NCI-H146 (cell line): ENCODE results near the gene PRKCZ.

Experiments used
- DNase-seq: peaks from one replicate; lab custom pipeline; 2025; lab: John Stamatoyannopoulos, UW

PRKCZ gene

DNA sequence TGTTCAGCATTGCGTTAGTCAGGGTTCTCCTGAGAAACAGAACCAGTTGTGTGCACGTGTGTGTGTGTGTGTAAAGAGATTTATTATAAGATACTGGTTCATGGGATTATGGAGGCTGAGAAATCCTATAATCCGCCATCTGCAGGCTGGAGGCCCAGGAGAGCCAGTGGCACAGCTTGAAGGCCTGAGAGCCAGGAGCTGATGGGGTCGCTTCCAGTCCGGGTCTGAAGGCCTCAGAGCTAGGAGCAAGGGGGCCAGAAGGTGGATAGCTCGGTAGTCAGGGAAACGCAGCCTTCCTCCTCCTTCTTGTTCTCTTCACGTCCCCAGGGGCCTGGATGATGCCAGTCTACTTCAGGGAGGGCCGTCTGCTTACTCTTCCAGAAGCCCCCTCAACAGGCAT lies 106.7 kb downstream of the PRKCZ start:
- no peak for DNase-seq

DNA sequence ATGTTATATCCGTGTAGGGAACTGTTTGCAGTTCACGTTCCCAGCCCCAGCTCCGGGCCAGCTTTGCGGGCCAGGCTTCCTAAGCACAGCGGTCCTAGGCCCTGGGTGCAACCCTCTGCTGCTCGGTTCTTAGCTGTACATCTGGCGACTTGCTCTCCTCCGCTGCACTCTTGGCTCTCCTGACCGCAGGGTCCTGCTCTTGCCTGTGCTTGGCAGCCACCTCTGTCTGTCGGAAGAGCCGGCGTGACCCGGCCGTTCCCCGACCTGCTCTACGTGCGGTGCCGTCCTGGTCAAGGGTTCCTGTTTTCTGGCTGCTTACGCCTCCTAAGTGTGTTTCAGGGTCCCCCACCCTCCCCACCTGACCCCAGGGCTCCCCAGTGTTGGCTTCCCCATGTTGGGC lies 107.6 kb downstream of the PRKCZ start:
- no peak for DNase-seq

DNA sequence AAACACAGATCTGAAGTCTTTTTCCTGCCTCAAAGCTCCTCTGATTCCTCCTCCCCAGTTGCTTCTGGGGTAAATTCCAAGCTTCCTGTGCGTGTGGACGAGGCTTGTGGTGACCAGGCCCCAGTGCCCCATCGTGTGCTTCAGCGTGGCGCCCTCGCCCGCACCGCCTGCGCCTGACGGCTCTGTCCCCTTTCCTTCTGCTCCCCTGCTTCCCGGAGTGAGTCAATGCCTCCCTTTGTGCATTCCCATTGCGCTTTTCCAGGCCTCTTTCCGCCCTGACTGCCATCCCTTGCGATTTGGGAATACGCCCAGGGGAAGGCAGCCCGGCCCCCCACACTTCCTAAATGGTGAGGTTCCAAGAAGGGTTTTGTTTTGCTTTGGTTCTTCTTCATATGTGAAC lies 108.1 kb downstream of the PRKCZ start:
- DNase-seq: no peak

DNA sequence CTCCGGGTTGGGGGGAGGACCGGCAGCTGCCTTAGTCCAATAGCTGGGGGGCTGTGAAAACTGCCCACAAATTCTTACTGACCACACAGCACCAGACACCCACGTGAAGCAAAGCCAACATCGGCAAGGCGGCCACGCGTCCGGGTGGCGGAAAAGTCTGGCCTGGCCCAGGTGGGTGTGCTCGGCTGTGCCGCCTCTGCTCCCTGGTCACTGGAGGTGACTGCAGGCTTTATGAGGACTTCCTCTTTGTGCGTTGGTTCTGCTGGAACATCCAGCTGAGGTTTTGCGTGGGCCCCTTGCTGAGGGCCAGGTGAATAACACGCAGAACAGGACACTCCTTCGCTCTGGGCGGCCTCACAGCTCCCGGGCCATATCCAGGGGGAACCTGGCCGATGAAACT lies 108.9 kb downstream of the PRKCZ start:
- no peak for DNase-seq

DNA sequence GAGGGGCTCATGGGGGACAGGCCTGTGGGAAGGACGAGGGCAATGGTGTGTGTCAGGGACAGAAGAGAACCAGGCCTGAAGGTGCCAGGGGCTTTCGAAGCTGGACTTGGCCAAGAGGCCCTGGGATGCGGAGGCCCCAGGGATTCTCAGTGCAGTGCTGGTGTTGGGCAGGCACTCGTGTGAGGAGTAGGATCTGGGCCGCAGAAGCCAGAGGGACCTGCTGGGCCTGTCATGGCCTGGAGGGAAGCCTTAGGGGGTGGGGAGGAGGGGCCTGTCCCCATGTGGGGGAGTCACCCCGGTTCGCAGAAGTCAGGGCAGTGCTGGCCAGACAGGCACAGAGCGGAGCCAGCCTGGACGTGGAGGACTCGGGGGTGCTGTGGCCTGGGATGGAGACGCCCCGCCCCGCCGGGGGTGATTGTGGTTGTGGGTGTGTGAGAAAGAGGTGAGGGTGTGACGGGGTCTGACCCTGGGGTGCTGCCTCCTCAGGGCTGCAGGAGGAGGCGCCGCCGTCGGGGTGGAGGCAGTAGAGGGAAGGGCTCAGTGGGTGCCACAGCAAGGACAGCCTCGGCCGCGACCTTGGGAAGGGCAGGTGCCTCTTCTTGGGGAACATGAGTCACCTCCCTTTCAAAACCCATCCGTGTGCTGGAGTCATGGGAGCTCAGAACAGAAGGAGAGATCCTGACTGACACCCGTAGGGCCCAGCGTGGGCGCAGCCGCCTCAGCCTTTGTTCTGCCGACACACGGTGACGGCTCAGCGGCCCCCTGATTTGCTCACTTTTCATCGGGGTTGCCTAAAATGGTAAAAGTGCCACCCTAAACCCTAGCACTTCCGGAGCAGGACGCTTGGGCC lies 110.5 kb downstream of the PRKCZ start:
- no peak for DNase-seq

DNA sequence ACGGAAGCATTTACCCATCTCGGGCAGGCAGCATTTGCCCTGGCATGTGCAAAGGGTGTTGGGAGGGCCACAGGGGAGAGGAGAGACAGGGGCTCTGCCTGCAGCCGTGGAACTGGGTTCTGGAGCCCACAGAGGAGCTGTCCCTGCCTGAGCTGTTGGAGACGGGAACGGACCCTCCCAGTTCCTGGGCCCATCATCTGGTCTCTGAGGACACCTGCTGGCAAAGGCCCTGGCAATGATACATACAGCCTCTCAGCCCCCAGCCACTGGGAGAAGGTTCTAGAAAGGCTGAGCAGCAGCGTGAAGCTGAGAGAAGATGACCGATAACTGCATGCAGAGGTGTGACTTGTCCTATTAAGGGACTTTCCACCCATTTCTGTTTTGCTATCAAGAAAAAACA lies 113.0 kb downstream of the PRKCZ start:
- DNase-seq: no peak

DNA sequence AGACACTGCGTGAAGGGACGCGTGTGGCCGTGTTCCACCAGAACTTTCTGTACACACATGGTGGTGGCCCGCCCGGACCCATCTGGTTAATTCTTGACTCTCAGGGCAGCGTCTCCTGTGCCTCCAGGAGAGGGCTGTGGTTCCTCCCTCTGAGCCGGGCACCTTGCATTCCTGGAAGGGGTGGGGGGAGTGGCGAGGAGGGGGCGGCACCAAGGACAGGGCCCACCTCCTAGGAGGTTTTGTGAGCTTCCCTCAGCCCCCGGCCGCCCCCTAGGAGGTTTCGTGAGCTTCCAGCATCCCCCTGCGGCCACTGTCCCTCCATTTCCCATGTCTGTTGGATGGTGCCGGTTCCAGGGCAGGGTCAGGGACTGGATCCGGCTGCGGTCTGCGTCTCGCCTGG lies 115.4 kb downstream of the PRKCZ start:
- DNase-seq: no peak

DNA sequence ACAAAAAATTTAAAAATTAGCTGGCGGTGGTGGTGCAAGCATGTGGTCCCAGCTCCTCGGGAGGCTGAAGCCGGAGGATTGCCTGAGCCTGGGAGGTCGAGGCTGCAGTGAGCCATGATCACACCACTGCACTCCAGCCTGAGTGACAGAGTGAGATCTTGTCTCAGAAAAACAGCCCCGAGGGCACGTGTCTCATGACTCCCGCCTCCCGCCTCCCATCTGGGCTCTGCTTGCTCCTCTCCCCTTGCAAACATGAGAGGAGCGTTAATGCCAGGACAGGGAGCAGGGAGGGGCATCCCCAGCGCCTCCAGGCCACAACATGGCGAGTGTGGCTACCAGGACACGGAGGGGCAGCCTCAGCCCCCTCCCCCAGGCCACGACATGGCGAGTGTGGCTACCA lies 116.0 kb downstream of the PRKCZ start:
- no peak for DNase-seq

DNA sequence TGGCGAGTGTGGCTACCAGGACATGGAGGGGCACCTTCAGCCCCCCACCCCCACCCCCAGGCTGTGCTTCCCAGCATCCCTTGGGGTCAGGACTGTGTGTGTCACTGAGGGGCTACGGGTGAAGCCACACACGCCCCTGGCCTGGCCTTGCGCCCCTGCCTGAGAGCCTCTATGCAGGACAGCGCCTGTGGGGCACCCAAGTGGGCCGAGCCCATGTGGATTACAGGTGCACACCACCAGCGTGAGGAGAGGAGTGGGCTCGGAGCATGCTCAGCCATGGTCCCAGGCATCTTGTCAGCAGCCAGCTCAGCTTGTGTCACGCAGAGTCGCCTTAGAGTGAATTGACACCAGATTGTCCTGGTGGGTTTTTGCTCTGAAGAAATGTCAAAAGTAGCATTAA lies 116.5 kb downstream of the PRKCZ start:
- no peak for DNase-seq

DNA sequence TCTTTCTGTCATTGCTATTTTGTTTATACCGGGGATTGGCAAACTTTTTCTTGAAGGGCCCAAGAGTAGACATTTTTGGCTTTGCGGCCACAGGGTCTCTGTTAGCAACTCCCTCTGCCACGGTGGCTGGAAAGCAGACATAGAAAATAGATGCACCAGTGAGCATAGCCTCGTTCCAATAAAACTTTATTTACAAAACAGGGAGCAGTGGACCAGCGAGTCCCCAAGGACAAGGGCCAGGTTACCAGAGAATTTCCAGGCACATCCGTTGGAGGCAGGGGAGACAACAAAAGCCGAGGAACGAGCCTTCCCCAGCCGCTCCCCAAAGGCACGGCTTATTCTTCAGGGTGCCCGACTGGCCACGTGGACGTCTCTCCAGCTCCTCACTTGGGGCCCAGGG lies 117.9 kb downstream of the PRKCZ start:
- DNase-seq: no peak

DNA sequence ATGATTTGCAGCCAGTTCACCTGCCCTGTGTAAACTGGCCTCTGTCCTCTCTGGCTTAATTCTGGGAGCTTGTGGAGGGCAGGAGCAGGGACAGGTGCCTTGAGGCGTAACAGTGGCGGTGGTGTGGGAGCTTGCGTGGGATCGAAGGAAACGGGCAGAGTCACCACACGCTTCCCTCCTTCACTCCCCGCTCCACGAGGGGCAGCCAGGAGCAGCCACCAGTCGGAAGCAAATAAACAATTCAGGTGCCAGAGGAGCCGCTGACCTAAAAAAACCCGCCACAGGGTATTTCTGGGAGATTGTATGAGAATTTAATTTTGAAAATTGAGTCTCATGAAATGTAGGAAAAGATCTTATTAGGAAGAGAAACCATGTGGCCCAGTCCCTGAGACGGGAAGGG lies 118.3 kb downstream of the PRKCZ start:
- DNase-seq: no peak

DNA sequence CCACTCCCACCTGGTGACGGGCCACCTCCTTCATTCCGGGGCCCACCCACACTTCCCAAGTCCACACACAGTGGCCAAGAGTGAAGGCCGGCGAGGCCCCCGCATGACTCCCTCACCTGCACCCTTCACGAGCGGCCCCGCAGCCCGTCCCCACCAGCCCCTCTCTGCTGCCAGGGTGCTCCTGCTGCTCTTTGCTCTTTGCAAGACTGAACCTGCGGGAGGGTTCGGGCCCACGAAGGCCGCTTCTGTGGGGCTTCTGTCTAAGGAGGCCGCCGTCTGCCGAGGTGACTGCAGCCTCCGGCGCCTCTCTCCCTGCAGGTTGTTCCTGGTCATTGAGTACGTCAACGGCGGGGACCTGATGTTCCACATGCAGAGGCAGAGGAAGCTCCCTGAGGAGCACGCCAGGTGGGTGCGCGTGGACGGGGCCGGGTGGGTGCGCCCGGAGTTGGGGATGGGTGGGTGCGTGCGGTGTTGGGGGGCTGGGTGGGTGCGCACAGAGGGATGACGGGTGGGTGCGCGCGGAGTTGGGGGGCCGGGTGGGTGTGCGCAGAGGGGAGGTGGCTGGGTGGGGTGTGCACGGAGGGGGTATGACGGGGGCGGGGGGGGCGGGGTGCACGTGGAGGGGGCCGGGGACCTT lies 119.1 kb downstream of the PRKCZ start:
- no peak for DNase-seq

DNA sequence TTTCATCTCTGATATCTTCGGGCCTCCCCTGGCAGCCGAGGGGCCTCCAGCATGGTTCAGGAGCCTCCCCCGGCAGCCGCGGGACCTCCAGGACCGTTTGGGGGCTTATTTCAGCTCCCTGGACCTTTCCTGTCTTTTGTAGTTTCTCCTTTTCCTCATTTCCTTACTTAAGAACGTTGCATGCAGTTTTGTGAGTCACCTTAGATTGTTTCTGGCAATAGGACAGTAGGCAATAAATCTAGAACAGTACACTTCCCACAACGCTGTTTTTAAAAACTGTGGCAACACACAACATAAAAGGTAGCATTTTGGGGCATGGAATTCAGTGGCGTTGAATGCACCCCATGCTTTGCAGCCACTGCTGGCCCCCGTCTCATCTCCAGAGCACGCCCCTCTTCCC lies 120.0 kb downstream of the PRKCZ start:
- DNase-seq: no peak

DNA sequence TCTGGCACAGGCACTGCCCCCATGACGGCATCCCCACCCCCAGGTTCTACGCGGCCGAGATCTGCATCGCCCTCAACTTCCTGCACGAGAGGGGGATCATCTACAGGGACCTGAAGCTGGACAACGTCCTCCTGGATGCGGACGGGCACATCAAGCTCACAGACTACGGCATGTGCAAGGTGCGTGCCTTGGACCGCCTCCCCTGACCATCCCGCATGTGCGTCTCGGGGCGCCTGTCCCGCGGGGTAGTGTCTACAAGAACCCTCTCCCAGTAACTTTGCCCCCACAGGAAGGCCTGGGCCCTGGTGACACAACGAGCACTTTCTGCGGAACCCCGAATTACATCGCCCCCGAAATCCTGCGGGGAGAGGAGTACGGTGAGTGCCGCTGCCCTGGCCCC lies 121.8 kb downstream of the PRKCZ start:
- DNase-seq: no peak

DNA sequence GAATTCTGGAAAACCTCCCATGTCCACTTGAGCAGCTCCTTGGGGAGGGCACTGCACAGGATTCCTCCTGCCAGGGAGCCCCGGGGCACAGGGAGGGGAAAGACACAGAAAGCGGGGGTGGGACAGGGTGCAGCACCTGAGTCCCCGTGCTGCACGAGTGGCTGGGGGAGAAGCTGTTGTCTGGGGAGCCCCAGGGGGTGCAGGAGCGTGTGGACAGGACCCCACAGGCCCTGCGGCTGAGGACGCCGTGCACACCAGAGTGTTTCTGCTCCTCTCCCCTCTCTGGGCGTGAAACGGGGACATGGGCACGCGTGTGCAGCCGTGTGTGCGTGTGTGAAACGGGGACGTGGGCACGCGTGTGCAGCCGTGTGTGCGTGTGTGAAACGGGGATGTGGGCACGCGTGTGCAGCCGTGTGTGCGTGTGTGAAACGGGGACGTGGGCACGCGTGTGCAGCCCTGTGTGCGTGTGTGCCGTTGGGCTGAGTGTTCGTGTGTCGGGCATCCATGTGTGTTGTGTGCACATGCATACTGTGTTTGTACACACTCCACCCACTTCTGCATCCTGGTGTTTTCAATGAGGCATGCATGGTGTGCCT lies 122.4 kb downstream of the PRKCZ start:
- DNase-seq: no peak

DNA sequence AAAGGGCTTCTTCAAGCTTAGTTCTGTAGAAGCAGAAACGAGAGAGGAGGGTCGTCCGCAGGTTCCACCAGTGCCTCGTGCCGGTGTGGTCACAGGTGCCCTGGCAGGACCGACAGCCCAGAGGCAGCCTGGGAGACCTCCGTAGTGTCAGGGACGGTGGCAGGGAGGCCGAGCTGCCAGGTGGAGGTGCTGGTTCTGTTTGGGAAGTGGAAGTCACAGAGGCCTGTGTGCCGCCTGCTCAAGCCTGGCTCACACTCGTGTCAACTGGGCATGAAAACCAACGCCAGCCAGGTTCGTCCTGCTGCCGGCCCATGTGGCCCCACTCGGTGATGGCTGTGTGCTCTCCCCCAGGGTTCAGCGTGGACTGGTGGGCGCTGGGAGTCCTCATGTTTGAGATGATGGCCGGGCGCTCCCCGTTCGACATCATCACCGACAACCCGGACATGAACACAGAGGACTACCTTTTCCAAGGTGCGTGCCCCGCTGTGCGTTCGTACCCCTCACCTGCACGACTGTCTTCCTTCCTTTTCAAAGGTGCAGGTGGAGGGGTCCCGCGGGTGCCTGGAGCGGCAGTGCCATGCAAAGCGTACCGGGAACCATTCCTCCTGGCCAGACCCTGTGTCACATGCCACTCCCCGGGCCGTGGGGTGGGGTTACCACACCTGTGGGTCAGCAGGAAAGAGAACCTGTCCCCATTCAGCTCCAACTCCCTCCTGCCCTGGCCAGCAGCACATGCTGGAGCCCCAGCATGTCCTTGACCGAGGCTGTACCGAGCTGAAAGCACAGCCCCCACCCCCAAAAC lies 123.5 kb downstream of the PRKCZ start:
- DNase-seq: no peak

DNA sequence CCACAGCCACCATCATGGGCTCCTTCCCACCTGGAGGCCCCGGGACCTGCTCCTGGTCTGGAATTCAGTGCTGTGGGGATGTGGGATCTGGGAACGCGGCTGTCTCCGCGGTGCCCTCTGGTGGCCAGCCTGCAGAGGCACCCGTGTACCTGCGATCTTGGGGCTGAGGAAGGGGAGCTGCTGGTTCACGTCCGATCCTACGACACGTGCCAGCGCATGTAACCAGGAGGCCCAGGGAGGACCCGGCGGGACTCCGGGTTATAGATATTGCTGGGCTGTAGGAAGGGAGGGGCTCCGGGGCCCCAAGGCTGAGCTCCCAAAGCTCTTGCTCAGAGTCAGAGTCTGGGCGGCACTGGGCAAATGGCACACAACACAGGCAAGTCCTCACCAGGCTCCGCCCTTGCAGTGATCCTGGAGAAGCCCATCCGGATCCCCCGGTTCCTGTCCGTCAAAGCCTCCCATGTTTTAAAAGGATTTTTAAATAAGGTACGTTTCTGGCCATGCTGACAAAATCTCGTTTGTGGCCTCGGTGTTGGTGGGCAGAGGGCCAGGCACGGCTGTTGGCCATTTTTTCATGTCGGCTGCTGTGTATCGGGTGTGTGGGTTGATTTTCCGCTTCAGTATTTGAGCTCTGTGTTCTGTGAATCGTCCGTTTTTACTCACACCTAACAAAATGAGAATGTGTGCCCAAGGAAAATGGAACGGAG lies 124.3 kb downstream of the PRKCZ start:
- DNase-seq: peak; percentile 51

DNA sequence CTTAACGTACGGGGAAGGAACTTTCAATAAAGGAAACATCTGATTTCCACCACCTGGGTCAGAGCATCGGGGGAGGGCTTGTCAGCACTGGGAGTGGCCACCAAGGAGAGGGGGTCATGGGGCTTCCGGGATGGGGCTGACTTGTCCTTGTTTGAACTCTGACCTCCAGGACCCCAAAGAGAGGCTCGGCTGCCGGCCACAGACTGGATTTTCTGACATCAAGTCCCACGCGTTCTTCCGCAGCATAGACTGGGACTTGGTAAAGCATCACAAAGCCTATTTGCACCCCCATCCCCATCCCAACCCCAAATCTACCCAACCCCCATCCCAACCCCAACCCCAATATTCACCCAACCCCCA lies 124.8 kb downstream of the PRKCZ start:
- DNase-seq: no peak

DNA sequence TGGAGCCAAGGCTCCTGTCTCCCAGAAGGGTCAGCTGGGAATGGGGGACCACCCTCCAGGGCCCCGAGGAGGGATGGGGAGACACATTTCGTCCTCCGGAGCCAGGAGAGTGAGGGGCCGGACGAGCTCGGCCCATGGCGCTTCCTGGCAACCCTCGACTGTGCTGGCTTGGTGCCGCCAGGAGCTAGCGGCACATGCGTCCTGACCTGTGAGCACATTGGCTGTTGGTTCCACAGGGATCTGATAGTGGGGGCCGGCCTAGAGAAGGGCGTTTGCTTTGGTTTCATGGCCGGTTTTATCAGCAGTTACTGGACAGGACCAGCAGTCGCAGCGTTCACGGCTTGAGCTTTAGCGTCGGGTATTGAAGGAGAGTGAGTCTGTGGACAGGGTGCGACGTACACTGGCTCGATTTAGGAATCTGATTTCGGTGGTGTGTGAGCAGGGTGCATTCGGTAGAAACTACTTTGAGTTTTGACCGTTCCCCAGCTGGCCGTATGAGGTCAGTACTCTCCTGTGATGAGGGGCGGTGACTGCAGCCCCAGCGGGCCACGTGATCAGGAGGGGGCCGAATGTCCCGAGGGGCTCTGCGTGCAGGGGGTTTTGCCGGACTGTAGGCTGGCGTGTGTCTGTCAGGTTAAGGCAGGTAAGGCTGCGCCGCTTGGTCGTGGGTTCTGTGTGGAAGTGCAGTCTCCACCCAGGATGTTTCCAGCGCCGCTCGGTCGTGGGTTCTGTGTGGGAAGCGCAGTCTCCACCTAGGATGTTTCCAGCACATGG lies 125.7 kb downstream of the PRKCZ start:
- no peak for DNase-seq

DNA sequence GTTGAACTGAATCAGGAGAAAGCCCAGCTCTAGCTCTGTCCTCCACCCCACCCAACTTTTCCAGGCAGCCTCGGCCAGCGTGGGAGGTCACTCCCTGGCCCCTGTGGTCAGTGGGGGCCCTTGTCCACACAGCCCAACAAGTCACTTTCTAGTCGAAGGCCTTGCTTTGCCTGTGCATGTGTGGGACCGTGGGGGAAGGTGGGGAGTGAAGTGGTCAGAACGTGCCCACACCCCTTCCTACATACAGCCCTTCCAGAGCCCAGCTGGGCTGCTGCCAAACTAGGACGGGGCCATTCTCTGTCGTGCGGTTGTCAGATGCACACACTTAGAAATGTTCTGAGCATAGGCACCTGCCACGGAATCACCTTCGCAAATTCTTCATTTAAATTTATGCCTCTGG lies 126.4 kb downstream of the PRKCZ start:
- DNase-seq: no peak

DNA sequence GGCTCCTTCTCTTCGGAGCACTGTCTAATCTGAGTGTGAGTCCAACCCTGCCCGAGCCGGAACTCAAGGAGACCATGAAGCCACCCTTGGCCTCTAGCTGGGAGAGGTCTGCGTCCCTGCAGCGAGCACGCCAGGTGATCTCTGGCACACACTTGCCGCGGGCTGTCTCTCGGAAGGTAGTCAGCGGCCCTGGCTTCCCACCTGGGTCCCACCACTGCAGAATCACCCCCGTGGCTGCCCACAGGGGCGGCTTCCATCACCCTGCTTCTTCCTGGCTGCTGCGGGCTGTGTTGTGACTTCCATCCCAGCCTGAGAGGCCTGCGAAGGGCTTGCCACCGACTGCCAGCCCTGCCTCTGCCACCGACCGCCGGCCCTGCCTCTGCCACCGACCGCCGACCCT lies 127.3 kb downstream of the PRKCZ start:
- no peak for DNase-seq
